ENCODE measurements around the gene TRIM42.

TRIM42 gene

GRCh38 chr3:140677764-140678163 lies at the start of gene TRIM42:
Gene TRIM42, plus strand, starts transcription at chr3:140678064. Its CDS starts 166 bp downstream, at chr3:140678230.
- no peak for FAIRE-seq

GRCh38 chr3:140628606-140629005 lies 49.3 kb upstream of the TRIM42 start:
- FAIRE-seq = no peak

GRCh38 chr3:140629357-140630137 lies 48.3 kb upstream of the TRIM42 start:
- no peak for FAIRE-seq

GRCh38 chr3:140630366-140630765 lies 47.5 kb upstream of the TRIM42 start:
- no peak for FAIRE-seq

- no peak for FAIRE-seq
Observed at GRCh38 chr3:140630866-140631265, 47.0 kb upstream of the TRIM42 start.

- no peak for FAIRE-seq
Observed at GRCh38 chr3:140635276-140635675, 42.6 kb upstream of the TRIM42 start.

GRCh38 chr3:140636406-140637138 lies 41.3 kb upstream of the TRIM42 start:
- FAIRE-seq = no peak

- FAIRE-seq = no peak
Observed at GRCh38 chr3:140651287-140651686, 26.6 kb upstream of the TRIM42 start.

GRCh38 chr3:140655678-140656077 lies 22.2 kb upstream of the TRIM42 start:
- FAIRE-seq = no peak

GRCh38 chr3:140664111-140664510 lies 13.8 kb upstream of the TRIM42 start:
- no peak for FAIRE-seq

- no peak for FAIRE-seq
Observed at GRCh38 chr3:140682586-140682985, 4.7 kb downstream of the TRIM42 start.

- FAIRE-seq = no peak
Observed at GRCh38 chr3:140686128-140686527, 8.3 kb downstream of the TRIM42 start.

- FAIRE-seq = no peak
Observed at GRCh38 chr3:140686948-140687347, 9.1 kb downstream of the TRIM42 start.

- no peak for FAIRE-seq
Observed at GRCh38 chr3:140695361-140696061, 17.6 kb downstream of the TRIM42 start.

- no peak for FAIRE-seq
Observed at GRCh38 chr3:140699516-140700231, 21.8 kb downstream of the TRIM42 start.

GRCh38 chr3:140702281-140702680 lies 24.4 kb downstream of the TRIM42 start:
- FAIRE-seq = no peak

- no peak for FAIRE-seq
Observed at GRCh38 chr3:140703496-140703895, 25.6 kb downstream of the TRIM42 start.

GRCh38 chr3:140704733-140705132 lies 26.9 kb downstream of the TRIM42 start:
- no peak for FAIRE-seq

- FAIRE-seq = no peak
Observed at GRCh38 chr3:140705954-140706353, 28.1 kb downstream of the TRIM42 start.

GRCh38 chr3:140706360-140706759 lies 28.5 kb downstream of the TRIM42 start:
- no peak for FAIRE-seq

GRCh38 chr3:140708815-140709214 lies 31.0 kb downstream of the TRIM42 start:
- no peak for FAIRE-seq

- FAIRE-seq = no peak
Observed at GRCh38 chr3:140709751-140710150, 31.9 kb downstream of the TRIM42 start.
